CD4-positive, alpha-beta T cell (primary cell): ENCODE results near the gene VCAN. TPM values are rescaled to one million over a fixed set of nuclear protein-coding genes. Genes with fewer than 3 reads are reported as not detected.

Experiments used
- ATAC-seq: fragments of 200-7000 bp; cut with Tn5 transposase; one replicate; pipeline ENCODE4 v1.10.0; 2022; ENCODE audit warnings: mild to moderate bottlenecking; ENCODE audit not compliant: poor library complexity
- CTCF ChIA-PET: fragments of 350-600 bp; sonication (Branson Sonifier 250); formaldehyde crosslinking; loops from one replicate; lab custom pipeline; 2021; ENCODE audit warnings: antibody characterized with exemption, inconsistent platforms; lab: Charles Lee
- POLR2A ChIA-PET: fragments of 350-600 bp; sonication (Branson Sonifier 250); formaldehyde crosslinking; loops from one replicate; lab custom pipeline; 2021; ENCODE audit warnings: antibody characterized with exemption, inconsistent platforms; lab: Charles Lee
- DNase-seq, 14 experiments: peaks; one replicate each; pipeline ENCODE4 v3.0.0-alpha.2; 2013 to 2020; ENCODE audit warnings: mixed read lengths in 2 of 14
- H3K27ac ChIP-seq, 2 donors: one replicate each; pipeline versions ENCODE4 v1.5.1 to v1.7.0; 2013; ENCODE audit warnings: low read length in 2 of 2, low read depth in 1 of 2, mild to moderate bottlenecking in 1 of 2
- H3K27me3 ChIP-seq, 2 experiments: 1 replicate in 1 of 2; 2 replicates in 1 of 2; pipeline versions ENCODE4 v1.6.1 to v1.7.0; 2013; ENCODE audit warnings: low read length in 2 of 2, control low read depth in 1 of 2, mild to moderate bottlenecking in 1 of 2, moderate library complexity in 1 of 2; ENCODE audit not compliant: insufficient read depth in 2 of 2, control insufficient read depth in 1 of 2
- H3K36me3 ChIP-seq: one replicate; pipeline ENCODE4 v1.6.1; 2013; ENCODE audit warnings: low read length, control low read depth; ENCODE audit not compliant: insufficient read depth
- H3K4me1 ChIP-seq: one replicate; pipeline ENCODE4 v1.6.1; 2013; ENCODE audit warnings: low read length, control low read depth; ENCODE audit not compliant: insufficient read depth
- H3K4me3 ChIP-seq: one replicate; pipeline ENCODE4 v1.5.1; 2013; ENCODE audit warnings: mild to moderate bottlenecking, low read length, moderate library complexity
- H3K9me3 ChIP-seq, 2 experiments: 1 replicate in 1 of 2; 2 replicates in 1 of 2; pipeline versions ENCODE4 v1.6.1 to v1.7.0; 2013; ENCODE audit warnings: low read length in 2 of 2, mild to moderate bottlenecking in 2 of 2, control low read depth in 1 of 2, moderate library complexity in 1 of 2; ENCODE audit not compliant: control insufficient read depth in 1 of 2, insufficient read depth in 1 of 2
- H3K27ac Mint-ChIP-seq: one replicate; pipeline ENCODE4 v1.8.0; 2020; ENCODE audit warnings: mixed read lengths
- H3K27me3 Mint-ChIP-seq: one replicate; pipeline ENCODE4 v1.8.0; 2021; ENCODE audit warnings: mixed read lengths
- H3K36me3 Mint-ChIP-seq: one replicate; pipeline ENCODE4 v1.8.0; 2021; ENCODE audit warnings: low read depth, mixed read lengths
- H3K4me1 Mint-ChIP-seq: one replicate; pipeline ENCODE4 v1.8.0; 2021; ENCODE audit warnings: low read depth, mixed read lengths
- H3K4me3 Mint-ChIP-seq: one replicate; pipeline ENCODE4 v1.8.0; 2020; ENCODE audit warnings: mild to moderate bottlenecking, mixed read lengths
- H3K9me3 Mint-ChIP-seq: one replicate; pipeline ENCODE4 v1.8.0; 2020; ENCODE audit warnings: mixed read lengths
- CTCF ChIP-seq: fragments of 200-600 bp; IDR thresholded peaks from one replicate; pipeline ENCODE4 v1.8.0; 2022; ENCODE audit warnings: antibody characterized with exemption, mild to moderate bottlenecking
- intact Hi-C, 2 experiments: fragments of 100-400 bp; cut with DNase I in 1 of 2; cut with micrococcal nuclease in 1 of 2; formaldehyde crosslinking; loops; one replicate each; pipeline versions ENCODE4 v1.15.1 to v1.9.0; 2023 to 2025; cut with DNase I, micrococcal nuclease
- total RNA-seq, 174 experiments: library from RNA in 2 of 174; stranded (reverse) in 2 of 174; gene quantifications; one replicate each; pipeline ENCODE4 v1.2.3 and lab custom pipeline; 2021 to 2026

VCAN gene
- total RNA-seq, 2 experiments from 2014 or later: 6.4 to 7.1 TPM

DNA sequence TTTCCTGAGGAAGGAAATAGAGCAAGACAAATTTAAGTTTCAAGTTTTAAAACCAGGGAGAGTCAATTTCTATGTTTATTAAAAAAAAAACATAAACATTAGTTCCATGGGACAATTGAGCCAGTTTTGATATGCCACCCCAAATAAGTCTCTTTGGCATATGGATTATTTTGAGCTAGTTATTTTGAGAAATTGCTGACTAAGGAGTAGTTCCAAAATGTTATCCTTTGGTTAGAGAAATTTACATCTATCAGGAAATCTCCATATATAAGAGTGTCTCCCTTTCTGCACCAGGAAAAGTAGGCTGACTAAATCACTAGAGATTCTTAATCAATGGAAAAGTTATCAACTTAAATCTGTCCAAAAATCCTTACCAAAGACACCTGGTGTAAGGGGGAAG, 143.3 kb downstream of the VCAN start:
- Mint-ChIP-seq H3K4me3 (no peak overlapping the region), H3K4me1 (no peaks in the 10 kb centered on the region), H3K27me3 (peaks cover 5% of the 10 kb centered on the region), H3K9me3 (peaks cover 13% of the 10 kb centered on the region), H3K27ac (no peak overlapping the region), H3K36me3 (no peaks in the 10 kb centered on the region)
- H3K9me3 ChIP-seq: peaks cover 0 to 8% of the 10 kb centered on the region in 2 experiments
- ChIA-PET POLR2A (no interaction called here), CTCF (no interaction called here)
- H3K4me1 ChIP-seq: no peaks in the 10 kb centered on the region
- H3K36me3 ChIP-seq: no peaks in the 10 kb centered on the region
- no peak overlapping the region for H3K27ac ChIP-seq
- no peak for TF ChIP-seq CTCF
- H3K4me3 ChIP-seq: no peak overlapping the region
- no peaks in the 10 kb centered on the region for H3K27me3 ChIP-seq
- DNase-seq (no peak), ATAC-seq (no peak)
- intact Hi-C loops: no loop called here

DNA sequence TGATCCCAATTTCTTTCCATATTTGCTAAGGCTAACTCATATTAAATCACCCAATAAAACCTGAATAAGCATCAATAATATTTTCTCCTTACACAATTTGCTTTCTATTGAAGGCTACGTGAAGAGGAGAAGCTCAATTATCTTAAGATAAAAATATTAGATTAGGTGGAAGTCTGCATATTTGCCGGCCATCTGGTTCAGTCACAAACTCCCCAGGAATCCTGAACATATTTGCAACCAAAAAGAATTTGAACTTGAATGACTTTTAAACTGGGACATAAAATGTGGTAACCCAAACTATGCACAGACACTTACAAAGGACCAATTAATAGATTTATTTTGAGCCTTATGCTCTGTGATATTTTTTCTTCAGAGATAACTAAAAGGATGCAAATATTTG, 156.8 kb downstream of the VCAN start:
- Mint-ChIP-seq H3K4me3 (no peak overlapping the region), H3K36me3 (no peaks in the 10 kb centered on the region), H3K27me3 (peaks cover 4% of the 10 kb centered on the region), H3K4me1 (no peaks in the 10 kb centered on the region), H3K27ac (no peak overlapping the region), H3K9me3 (no peaks in the 10 kb centered on the region)
- ChIA-PET CTCF (no interaction called here), POLR2A (no interaction called here)
- H3K36me3 ChIP-seq: no peaks in the 10 kb centered on the region
- TF ChIP-seq CTCF: no peak
- ATAC-seq: no peak
- intact Hi-C loops: no loop called here
- no peak overlapping the region for H3K4me3 ChIP-seq
- no peak overlapping the region for H3K27ac ChIP-seq
- no peaks in the 10 kb centered on the region for H3K4me1 ChIP-seq
- H3K27me3 ChIP-seq: peaks cover 0 to 2% of the 10 kb centered on the region in 2 experiments
- no peak for DNase-seq
- H3K9me3 ChIP-seq: no peaks in the 10 kb centered on the region

Other genes with a start within 250 kb of the VCAN start
- gene HAPLN1, start 249.1 kb downstream of the VCAN start, total RNA-seq: not detected